ENCODE measurements around the gene ZMYND15.
"Not testable (repeated sequence)": the region's sequence is repeated elsewhere in the genome, so short reads cannot be mapped to it uniquely, and the experiment has no call there.

The ZMYND15 gene

GRCh38 chr17:4739122-4740024, at the start of gene ZMYND15, which contains the start of gene CXCL16:
Gene ZMYND15, plus strand, starts transcription at chr17:4739833. Its CDS starts 716 bp downstream, at chr17:4740549.
Gene CXCL16, minus strand, starts transcription at chr17:4739928. Its CDS starts 589 bp downstream, at chr17:4739339.
- DNase-seq = peak; percentile 47

- DNase-seq = not testable (repeated sequence)
These were observed 49.8 kb upstream of the ZMYND15 start for GRCh38 chr17:4689872-4690271.

DNA sequence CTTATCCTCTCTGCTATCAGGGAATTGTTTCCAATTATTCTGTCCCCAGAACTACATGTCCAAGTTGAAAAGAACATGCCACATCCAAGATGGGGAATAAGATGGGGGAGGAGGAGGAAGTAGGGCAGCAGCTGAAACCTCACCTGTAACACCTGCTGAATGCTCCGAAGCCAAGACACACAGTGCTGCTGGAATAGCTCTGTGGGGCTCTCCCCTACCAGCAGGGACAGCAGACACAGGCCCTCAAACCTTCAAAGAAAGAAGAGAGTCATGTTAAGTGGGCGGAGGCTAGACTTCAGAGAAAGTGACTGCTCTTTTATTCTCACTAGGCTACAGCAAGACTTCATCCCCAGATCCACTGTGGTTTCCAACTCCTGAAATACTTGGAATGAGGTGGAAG, 48.9 kb upstream of the ZMYND15 start:
- no peak for DNase-seq

DNA sequence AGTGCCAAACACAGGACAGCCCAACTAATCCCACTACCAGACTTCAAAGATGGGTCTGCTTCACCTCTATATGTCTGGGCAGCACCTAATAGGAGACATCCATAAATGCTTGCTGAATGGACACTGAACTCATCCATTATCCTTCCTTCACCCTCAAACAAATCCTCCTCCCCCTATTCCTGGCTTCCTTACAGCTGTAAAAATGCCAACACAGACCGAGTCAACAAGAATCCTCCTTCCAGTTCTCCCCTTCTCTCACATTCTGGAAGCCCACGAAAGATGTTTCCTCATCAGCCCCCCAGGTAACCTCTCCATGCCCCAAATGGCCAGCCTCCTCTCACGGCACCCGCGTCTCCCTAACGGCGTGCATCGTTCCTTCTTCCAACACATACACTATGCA, 47.9 kb upstream of the ZMYND15 start:
- no peak for DNase-seq

- no peak for DNase-seq
These were observed 46.2 kb upstream of the ZMYND15 start for GRCh38 chr17:4693416-4693815.

DNA sequence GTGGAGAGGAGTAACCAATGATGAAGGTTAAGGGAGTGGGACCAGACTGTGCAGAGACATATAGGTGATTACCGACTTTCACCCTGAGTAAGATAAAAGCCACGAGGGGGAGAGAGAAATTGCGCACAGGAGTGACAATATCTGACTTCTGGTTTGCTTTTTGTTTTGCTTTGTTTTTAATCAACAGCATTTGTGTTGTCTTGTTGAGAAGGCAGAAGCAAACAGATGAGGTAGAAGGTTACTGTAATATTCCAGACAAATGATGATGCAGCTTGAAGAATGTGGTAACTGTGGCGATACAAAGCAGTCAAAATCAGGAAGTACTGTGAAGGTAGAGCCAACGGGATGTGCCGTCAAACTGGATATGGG, 43.2 kb upstream of the ZMYND15 start:
- peak; percentile 67 for DNase-seq

- not testable (repeated sequence) for DNase-seq
These were observed 40.1 kb upstream of the ZMYND15 start for GRCh38 chr17:4699401-4700056.

- no peak for DNase-seq
These were observed 38.5 kb upstream of the ZMYND15 start for GRCh38 chr17:4701116-4701515.

DNA sequence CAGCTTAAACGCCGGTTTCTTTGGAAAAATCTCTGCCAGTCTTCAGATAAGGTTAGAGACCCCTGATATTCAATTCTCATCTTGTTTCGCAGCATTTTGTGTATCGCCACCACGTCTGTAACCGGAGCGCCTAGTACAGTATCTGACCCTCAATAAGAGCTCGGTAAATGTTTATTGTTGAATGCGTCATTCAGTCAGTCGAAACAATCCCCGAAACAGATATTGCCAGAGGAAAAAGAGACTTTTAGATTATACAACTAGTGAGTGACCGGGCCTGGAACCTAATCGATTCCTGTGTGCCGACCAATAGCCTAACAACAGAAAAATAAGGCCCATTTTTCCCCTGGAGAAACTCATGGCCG, 36.3 kb upstream of the ZMYND15 start:
- DNase-seq = no peak

DNA sequence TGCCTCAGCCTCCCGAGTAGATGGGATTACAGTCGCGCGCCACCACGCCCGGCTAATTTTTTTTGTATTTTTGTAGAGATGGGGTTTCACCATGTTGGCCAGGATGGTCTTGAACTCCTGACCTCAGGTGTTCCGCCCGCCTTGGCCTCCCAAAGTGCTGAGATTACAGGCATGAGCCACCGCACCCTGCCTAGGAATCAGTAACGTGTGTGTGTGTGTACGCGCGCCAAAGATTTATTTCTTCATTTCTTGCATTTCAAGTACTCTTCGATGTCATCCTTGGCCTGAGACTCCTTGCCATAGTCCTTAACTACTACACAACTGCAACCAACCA, 35.1 kb upstream of the ZMYND15 start:
- not testable (repeated sequence) for DNase-seq

- DNase-seq = no peak
These were observed 34.6 kb upstream of the ZMYND15 start for GRCh38 chr17:4704991-4705390.

DNA sequence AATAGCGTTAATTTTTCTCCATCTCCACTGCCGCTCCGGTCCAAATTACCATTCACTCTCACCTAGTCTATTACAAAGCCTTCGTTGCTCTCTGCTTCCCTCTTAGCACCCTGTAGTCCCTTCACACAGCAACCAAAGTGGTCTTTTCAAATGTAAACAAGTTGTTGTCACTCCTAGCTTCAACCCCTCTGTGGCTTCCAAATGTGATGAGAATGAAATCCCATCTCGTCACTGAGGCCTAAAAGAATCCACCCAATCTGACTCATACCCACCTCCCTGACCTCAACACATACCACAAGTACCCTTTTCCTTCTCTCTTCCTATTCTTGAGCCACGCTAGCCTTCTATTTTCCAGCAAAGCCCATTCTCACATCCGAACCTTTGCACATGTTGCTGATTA, 33.5 kb upstream of the ZMYND15 start:
- no peak for DNase-seq

DNA sequence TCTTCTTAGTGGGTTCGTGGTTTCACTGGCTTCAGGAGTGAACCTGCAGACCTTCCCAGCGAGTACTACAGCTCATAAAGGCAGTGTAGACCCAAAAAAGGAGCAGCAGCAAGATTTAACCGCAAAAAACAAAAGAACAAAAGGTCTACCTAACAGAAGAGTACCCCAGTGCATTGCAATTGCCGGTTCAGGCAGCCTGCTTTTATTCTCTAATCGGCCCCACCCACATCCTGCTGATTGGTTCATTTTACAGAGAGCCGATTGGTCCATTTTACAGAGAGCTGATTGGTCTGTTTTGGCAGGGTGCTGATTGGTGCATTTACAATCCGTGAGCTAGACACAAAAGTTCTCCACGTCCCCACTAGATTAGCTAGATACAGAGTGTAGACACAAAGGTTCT, 31.2 kb upstream of the ZMYND15 start:
- peak; percentile 62 for DNase-seq

DNA sequence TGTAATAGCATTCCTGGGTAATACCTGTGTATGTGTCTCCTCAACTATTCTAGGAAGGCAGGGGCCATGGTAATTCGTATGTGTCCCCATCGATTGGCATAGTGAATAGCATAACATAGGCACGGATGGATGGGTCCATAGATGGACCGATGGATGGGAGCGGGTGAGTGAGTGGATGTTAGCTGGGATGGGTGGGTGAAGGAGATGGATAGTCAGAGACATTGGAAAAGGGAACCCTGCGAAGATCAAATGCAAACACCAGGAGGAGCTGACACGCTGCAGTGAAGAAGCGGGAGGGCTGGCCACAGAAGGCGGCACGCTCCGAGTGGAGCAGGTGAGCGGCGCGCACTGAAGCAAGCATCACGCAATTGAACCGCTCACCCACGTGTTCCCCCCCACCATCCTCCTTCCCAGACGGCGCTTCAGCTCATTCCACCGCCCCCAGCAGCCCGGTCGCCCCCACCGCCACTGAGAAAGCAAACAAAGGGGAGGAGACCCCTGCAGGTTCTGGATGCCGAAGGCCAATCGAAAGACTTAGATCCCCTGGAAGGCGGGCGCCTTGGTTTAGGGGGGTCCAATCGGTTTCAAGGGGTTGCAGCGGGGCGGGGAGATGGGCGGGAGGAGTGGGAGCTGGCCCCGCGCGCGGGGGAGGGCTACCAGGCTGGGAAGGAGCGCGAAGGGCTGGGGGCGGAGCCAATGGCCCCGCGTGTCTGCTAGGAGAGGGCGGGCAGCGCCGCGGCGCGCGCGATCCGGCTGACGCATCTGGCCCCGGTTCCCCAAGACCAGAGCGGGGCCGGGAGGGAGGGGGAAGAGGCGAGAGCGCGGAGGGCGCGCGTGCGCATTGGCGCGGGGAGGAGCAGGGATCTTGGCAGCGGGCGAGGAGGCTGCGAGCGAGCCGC, 29.6 kb upstream of the ZMYND15 start, which contains the start of gene ARRB2:
Gene ARRB2, plus strand, starts transcription at position 839 of the 899 bp plus-strand sequence. CDS start 90 bp downstream, outside the sequence.
- DNase-seq = peak; percentile 98

GRCh38 chr17:4710693-4711634, 28.7 kb upstream of the ZMYND15 start:
- DNase-seq = peak; percentile 76

- peak; percentile 25 for DNase-seq
These were observed 27.9 kb upstream of the ZMYND15 start for GRCh38 chr17:4711661-4712181.

DNA sequence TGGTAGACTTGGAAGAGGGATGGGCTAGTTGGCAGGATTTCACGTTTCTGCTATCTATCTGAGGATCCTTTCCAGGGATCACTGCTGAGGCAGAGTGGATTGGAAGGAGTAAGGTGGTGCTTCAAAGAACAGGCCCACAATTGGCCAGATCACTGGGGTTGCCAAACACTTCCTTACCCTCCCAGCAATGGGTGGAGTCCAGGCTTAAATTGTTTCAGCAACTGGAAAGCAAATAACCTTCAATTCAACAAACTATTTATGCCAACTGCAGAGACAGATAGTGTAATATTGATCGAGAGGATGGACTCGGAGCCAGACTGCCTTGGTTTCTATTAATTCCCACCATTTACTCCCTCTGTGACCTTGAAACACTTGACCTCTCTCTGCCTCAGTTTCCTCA, 27.1 kb upstream of the ZMYND15 start:
- DNase-seq = no peak

DNA sequence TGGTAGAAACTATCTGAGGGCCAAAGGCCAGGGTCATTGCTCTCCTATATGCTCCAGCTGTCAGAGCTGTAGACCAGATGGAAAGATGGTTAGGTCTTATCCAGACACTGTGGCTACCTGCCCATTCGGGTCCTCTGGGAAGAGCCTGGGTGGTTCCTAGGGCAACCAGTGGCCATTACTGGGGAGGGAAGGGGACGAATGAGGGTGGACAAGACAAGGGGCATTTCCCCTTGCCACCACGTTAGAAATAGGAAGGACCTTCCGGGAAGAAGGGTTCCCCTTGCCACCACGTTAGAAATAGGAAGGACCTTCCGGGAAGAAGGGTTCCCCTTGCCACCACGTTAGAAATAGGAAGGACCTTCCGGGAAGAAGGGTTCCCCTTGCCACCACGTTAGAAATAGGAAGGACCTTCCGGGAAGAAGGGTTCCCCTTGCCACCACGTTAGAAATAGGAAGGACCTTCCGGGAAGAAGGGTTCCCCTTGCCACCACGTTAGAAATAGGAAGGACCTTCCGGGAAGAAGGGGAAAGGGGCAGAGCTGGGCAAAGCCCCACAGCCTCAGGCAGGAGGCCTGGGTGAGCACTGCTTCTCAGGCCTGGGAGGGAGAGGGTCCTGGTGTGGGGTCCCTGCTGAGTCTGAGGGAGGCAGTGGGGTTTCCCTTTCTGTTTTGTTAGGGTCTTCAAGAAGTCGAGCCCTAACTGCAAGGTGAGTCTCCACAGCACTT, 25.1 kb upstream of the ZMYND15 start:
- DNase-seq = not testable (repeated sequence)

- peak; percentile 73 for DNase-seq
These were observed 24.4 kb upstream of the ZMYND15 start for GRCh38 chr17:4715063-4715744.

DNA sequence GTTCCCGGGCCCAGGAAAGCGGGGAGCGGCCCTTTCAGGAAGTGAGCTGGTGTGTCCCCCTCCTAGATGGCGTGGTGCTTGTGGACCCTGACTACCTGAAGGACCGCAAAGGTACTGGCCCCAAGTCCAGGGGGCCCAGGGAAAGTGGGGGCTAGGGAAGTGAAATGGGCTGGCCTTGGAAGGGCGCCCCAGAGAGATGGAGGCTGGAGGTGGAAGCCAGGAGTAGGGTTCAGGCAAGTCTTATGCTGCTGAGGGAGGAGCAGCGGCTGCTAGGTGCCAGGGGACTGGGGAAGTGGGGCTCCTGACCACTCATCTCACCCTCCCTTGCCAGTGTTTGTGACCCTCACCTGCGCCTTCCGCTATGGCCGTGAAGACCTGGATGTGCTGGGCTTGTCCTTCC, 23.6 kb upstream of the ZMYND15 start:
- no peak for DNase-seq

Data from CD4-positive, alpha-beta T cell treated with Interleukin-4 for 4 hours (primary cell).